Measurements from ENCODE around the gene DNAJC5G.

- no peak for TF ChIP-seq ZNF600 (tag by site-specific recombination; IDR thresholded peaks at IDR 0.05)
- TF ChIP-seq CTCF (tag by site-specific recombination; IDR thresholded peaks at IDR 0.05): no peak
- TF ChIP-seq ZNF830 (tag by site-specific recombination; IDR thresholded peaks at IDR 0.05; ENCODE audit: low read depth): no peak
- no peak for TF ChIP-seq ZNF221 (tag by site-specific recombination; IDR thresholded peaks at IDR 0.05; ENCODE audit: borderline replicate concordance)
- no peak for TF ChIP-seq HOXA7 (CRISPR knock-in tag; IDR thresholded peaks at IDR 0.05; ENCODE audit: borderline replicate concordance)
- no peak for TF ChIP-seq GLIS1 (tag by site-specific recombination; IDR thresholded peaks at IDR 0.05)
- TF ChIP-seq ZNF704 (tag by site-specific recombination; IDR thresholded peaks at IDR 0.05): no peak
- TF ChIP-seq ZNF626 (tag by site-specific recombination; IDR thresholded peaks at IDR 0.05): no peak
- no peak for TF ChIP-seq ZBTB11 (tag by site-specific recombination; conservative IDR thresholded peaks at IDR 0.05; ENCODE audit: low read depth)
- no peak for TF ChIP-seq ZBTB26 (tag by site-specific recombination; optimal IDR thresholded peaks at IDR 0.05)
- no peak for TF ChIP-seq KLF9 (tag by site-specific recombination; IDR thresholded peaks at IDR 0.05; ENCODE audit: low read depth)
- no peak for TF ChIP-seq ZNF654 (tag by site-specific recombination; IDR thresholded peaks at IDR 0.05; ENCODE audit: low read depth)
These were observed 47.1 kb downstream of the DNAJC5G start for GRCh38 chr2:27322301-27322765.

Measured in HEK293 (cell line).